Natural killer cell (primary cell): ENCODE measurements around the gene SBSN. TPM values are rescaled to one million over a fixed set of nuclear protein-coding genes. Genes with fewer than 3 reads are reported as not detected.

Experiments
- ATAC-seq, 3 donors: fragments of 150-1000 bp in 2 of 3; fragments of 200-7000 bp in 1 of 3; cut with Tn5 transposase; 1 replicate in 1 of 3; 2 replicates in 2 of 3; pipeline ENCODE4 v1.10.0; 2021; ENCODE audit warnings: mild to moderate bottlenecking in 2 of 3, moderate library complexity in 2 of 3
- DNase-seq, 2 donors: peaks; one replicate each; pipeline versions ENCODE4 v3.0.0 to v3.0.0-alpha.2; 2013 to 2021; ENCODE audit warnings: mixed read lengths in 1 of 2
- H3K27ac ChIP-seq: one replicate; pipeline ENCODE4 v1.5.1; 2013; ENCODE audit warnings: mild to moderate bottlenecking, low read length
- H3K27me3 ChIP-seq: one replicate; pipeline ENCODE4 v1.6.1; 2013; ENCODE audit warnings: low read length; ENCODE audit not compliant: control insufficient read depth, insufficient read depth
- H3K36me3 ChIP-seq: one replicate; pipeline ENCODE4 v1.6.1; 2013; ENCODE audit warnings: low read length; ENCODE audit not compliant: control insufficient read depth, insufficient read depth
- H3K4me1 ChIP-seq: one replicate; pipeline ENCODE4 v1.6.1; 2013; ENCODE audit warnings: low read length; ENCODE audit not compliant: control insufficient read depth, insufficient read depth
- H3K4me3 ChIP-seq: one replicate; pipeline ENCODE4 v1.5.1; 2013; ENCODE audit warnings: low read length
- H3K9me3 ChIP-seq: one replicate; pipeline ENCODE4 v1.6.1; 2013; ENCODE audit warnings: low read length; ENCODE audit not compliant: control insufficient read depth, insufficient read depth
- H3K27ac Mint-ChIP-seq, 2 donors: one replicate each; pipeline ENCODE4 v1.8.0; 2022; ENCODE audit warnings: mild to moderate bottlenecking in 2 of 2, mixed read lengths in 2 of 2, moderate library complexity in 1 of 2
- H3K27me3 Mint-ChIP-seq, 2 donors: one replicate each; pipeline ENCODE4 v1.8.0; 2022; ENCODE audit warnings: low read depth in 2 of 2, mixed read lengths in 2 of 2
- H3K36me3 Mint-ChIP-seq: one replicate; pipeline ENCODE4 v1.8.0; 2022; ENCODE audit warnings: mixed read lengths
- H3K4me1 Mint-ChIP-seq, 2 donors: one replicate each; pipeline ENCODE4 v1.8.0; 2022; ENCODE audit warnings: mixed read lengths in 2 of 2
- H3K4me3 Mint-ChIP-seq: one replicate; pipeline ENCODE4 v1.8.0; 2022; ENCODE audit warnings: mild to moderate bottlenecking, moderate library complexity, mixed read lengths
- H3K9me3 Mint-ChIP-seq, 2 donors: one replicate each; pipeline ENCODE4 v1.8.0; 2022; ENCODE audit warnings: mixed read lengths in 2 of 2
- WGBS: methylation state at CpG from one replicate; pipeline ENCODE4 v1.1.7; 2013; ENCODE audit warnings: missing lambda C conversion rate; ENCODE audit not compliant: insufficient coverage; 5-methylcytosine and 5-hydroxymethylcytosine counted together
- intact Hi-C: fragments of 100-400 bp; cut with micrococcal nuclease; formaldehyde crosslinking; loops from one replicate; pipeline ENCODE4 v1.14.2; 2022
- total RNA-seq, 4 donors: library from RNA; stranded (reverse); fragments of 120-200 nt in 1 of 4; gene quantifications; one replicate each; pipeline versions ENCODE4 v1.2.3 to v1.2.4, GENCODE V29; 2013 to 2022
- TF ChIP-seq, protein P1 (sequence below): fragments of 200-600 bp; IDR thresholded peaks from one replicate; pipeline ENCODE4 v1.8.0; 2022; ENCODE audit warnings: antibody characterized with exemption

Gene SBSN
- total RNA-seq, 3 donors from 2014 or later (not counting 1 experiment from before 2014, with no cell fraction given) = not detected

DNA sequence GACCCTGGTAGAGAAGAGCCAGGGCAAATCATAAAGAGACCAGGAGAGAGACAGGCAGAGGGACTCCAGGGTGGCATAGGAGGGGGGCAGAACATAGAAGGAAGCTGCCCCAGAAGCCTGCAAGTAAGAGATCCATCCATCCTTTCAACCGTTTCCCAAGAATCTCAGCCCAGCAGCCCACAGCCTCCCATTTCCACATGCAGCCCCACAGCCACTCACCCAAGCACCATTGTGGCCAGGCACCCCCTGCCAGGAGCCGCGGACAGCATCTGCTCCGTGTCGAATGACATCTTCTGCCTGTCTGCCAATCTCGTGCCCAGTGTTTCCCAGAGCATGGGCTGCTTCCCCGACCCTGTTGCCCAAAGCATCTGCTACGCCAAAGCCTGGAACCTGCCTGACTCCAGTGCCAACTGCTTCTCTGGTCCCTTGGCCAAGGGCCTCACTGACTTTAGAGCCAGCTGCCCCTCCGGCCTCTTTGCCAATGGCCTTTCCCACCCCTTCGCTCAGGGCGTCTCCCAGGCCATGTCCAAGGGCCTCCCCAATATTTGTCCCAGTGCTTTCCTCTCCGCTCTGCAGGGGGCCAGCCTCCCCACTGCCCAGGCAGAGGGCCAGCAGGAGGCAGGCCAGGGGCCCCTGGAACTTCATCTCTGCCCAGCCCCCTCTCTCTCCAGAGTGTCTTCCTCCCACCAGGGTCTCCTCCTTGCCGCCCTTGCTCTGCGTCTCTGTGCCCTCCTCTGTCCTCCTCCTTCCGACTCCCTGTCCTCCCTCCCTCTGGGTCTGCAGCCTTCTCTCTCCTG, 15.1 kb downstream of the SBSN start:
- no peak overlapping the region for H3K27ac ChIP-seq
- Mint-ChIP-seq H3K27me3 (peaks cover 7 to 19% of the 10 kb centered on the region in 2 donors), H3K9me3 (no peaks in the 10 kb centered on the region), H3K27ac (no peak overlapping the region), H3K4me3 (peak overlapping the region; percentile 19), H3K4me1 (peaks cover 8 to 24% of the 10 kb centered on the region in 2 donors), H3K36me3 (no peaks in the 10 kb centered on the region)
- 92% methylated on average over 15 of the region's 15 CpGs for WGBS
- H3K9me3 ChIP-seq = no peaks in the 10 kb centered on the region
- peaks cover 11% of the 10 kb centered on the region for H3K27me3 ChIP-seq
- DNase-seq (no peak), ATAC-seq (no peak)
- intact Hi-C loops = no loop called here
- H3K4me1 ChIP-seq = peaks cover 23% of the 10 kb centered on the region
- H3K36me3 ChIP-seq = no peaks in the 10 kb centered on the region
- TF ChIP-seq, protein P1, sequence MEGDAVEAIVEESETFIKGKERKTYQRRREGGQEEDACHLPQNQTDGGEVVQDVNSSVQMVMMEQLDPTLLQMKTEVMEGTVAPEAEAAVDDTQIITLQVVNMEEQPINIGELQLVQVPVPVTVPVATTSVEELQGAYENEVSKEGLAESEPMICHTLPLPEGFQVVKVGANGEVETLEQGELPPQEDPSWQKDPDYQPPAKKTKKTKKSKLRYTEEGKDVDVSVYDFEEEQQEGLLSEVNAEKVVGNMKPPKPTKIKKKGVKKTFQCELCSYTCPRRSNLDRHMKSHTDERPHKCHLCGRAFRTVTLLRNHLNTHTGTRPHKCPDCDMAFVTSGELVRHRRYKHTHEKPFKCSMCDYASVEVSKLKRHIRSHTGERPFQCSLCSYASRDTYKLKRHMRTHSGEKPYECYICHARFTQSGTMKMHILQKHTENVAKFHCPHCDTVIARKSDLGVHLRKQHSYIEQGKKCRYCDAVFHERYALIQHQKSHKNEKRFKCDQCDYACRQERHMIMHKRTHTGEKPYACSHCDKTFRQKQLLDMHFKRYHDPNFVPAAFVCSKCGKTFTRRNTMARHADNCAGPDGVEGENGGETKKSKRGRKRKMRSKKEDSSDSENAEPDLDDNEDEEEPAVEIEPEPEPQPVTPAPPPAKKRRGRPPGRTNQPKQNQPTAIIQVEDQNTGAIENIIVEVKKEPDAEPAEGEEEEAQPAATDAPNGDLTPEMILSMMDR = no peak
- no peak overlapping the region for H3K4me3 ChIP-seq

- no peak overlapping the region for H3K27ac ChIP-seq
- no peaks in the 10 kb centered on the region for H3K9me3 ChIP-seq
- peaks cover 23% of the 10 kb centered on the region for H3K4me1 ChIP-seq
- Mint-ChIP-seq H3K27ac (no peak overlapping the region), H3K4me1 (peaks cover 8 to 24% of the 10 kb centered on the region in 2 donors), H3K4me3 (peak overlapping the region; percentile 37), H3K36me3 (no peaks in the 10 kb centered on the region), H3K27me3 (peaks cover 7 to 19% of the 10 kb centered on the region in 2 donors), H3K9me3 (no peaks in the 10 kb centered on the region)
- TF ChIP-seq, protein P1 = no peak
- 81% methylated on average over 7 of the region's 7 CpGs for WGBS
- intact Hi-C loops = loop anchor here (2.0 kb wide), 1 partner anchor 205 kb away; no protein-coding TSS in a partner anchor
- H3K27me3 ChIP-seq = peaks cover 11% of the 10 kb centered on the region
- no peak overlapping the region for H3K4me3 ChIP-seq
- no peaks in the 10 kb centered on the region for H3K36me3 ChIP-seq
- DNase-seq (no peak), ATAC-seq (no peak)
Observed at GRCh38 chr19:35511337-35511736, 16.8 kb downstream of the SBSN start.

- Histone ChIP-seq H3K4me1 (peaks cover 23% of the 10 kb centered on the region), H3K36me3 (no peaks in the 10 kb centered on the region), H3K27me3 (peaks cover 11% of the 10 kb centered on the region), H3K4me3 (no peak overlapping the region), H3K27ac (no peak overlapping the region), H3K9me3 (no peaks in the 10 kb centered on the region)
- H3K9me3 Mint-ChIP-seq = no peaks in the 10 kb centered on the region
- peak overlapping the region; percentile 89 for H3K4me3 Mint-ChIP-seq
- TF ChIP-seq, protein P1 = peak; percentile 52
- WGBS = 17% methylated on average over 15 of the region's 15 CpGs
- peaks cover 8 to 24% of the 10 kb centered on the region in 2 donors for H3K4me1 Mint-ChIP-seq
- ATAC-seq (no peak), DNase-seq (no peak)
- intact Hi-C loops = loop anchor here (1.0 to 2.0 kb wide), 2 partner anchors 82 to 206 kb away; no protein-coding TSS in a partner anchor
- H3K27me3 Mint-ChIP-seq = peaks cover 7 to 19% of the 10 kb centered on the region in 2 donors
- peak overlapping the region in 1 of 2 donors; percentile 82 for H3K27ac Mint-ChIP-seq
- H3K36me3 Mint-ChIP-seq = no peaks in the 10 kb centered on the region
Observed at GRCh38 chr19:35510626-35510964, 17.5 kb downstream of the SBSN start.
